Spleen (tissue), 7 donors: ENCODE measurements around the gene ERC2.

ENCODE experiments used
- CTCF ChIP-seq, 11 experiments: fragments of 200-600 bp in 7 of 11; fragments of 450-650 bp in 4 of 11; sonication (generic) in 4 of 11; IDR thresholded peaks in 8 of 11; conservative IDR thresholded peaks in 3 of 11; 1 replicate in 7 of 11; 2 replicates in 4 of 11; pipeline versions ENCODE4 v1.4.0 to v1.8.0; 2016 to 2021; ENCODE audit warnings: antibody characterized with exemption in 11 of 11, inconsistent platforms in 4 of 11, mild to moderate bottlenecking in 1 of 11
- POLR2A ChIP-seq, 3 donors: fragments of 450-650 bp; IDR thresholded peaks; one replicate each; pipeline ENCODE4 v1.5.1; 2017; ENCODE audit warnings: antibody characterized with exemption in 3 of 3, mild to moderate bottlenecking in 1 of 3
- donor health status: DM: no; HTN: no; CAD: no; lungs with moderate emphysema.
- donor health status: DM: no; HTN: no; CAD: no.
- donor health status: DM: no; HTN: no; CAD: no.

- TF ChIP-seq CTCF (IDR thresholded peaks at IDR 0.05 in 8 of 11, conservative IDR thresholded peaks at IDR 0.05 in 3 of 11) (no peak), POLR2A (IDR thresholded peaks at IDR 0.05) (no peak)
Measured at GRCh38 chr3:55884491-55885285, 583.6 kb downstream of the ERC2 start.
